Caco-2 (cell line): ENCODE data around the gene IGFL1. TPM values are rescaled to one million over a fixed set of nuclear protein-coding genes. Genes with fewer than 3 reads are reported as not detected.
A peak's percentile ranks its signal among the peaks of the same experiment; 100 is the strongest.
"Not testable (repeated sequence)": the region's sequence is repeated elsewhere in the genome, so short reads cannot be mapped to it uniquely, and the experiment has no call there.

Experiments
- BruUV-seq: library from RNA; stranded (reverse); fragments of 400-500 nt; replicated peaks from 2 replicates; lab custom pipeline; 2021; lab: Mats Ljungman, UMichigan
- CTCF ChIA-PET: fragments of 300-600 bp; sonication (Branson Sonifier 250); formaldehyde crosslinking; loops from one replicate; lab custom pipeline; 2022; ENCODE audit warnings: antibody characterized with exemption; lab: Charles Lee
- POLR2A ChIA-PET: fragments of 300-600 bp; sonication (Branson Sonifier 250); formaldehyde crosslinking; loops from one replicate; lab custom pipeline; 2022; ENCODE audit warnings: antibody characterized with exemption; lab: Charles Lee
- DNase-seq, 2 experiments: peaks; one replicate each; pipeline versions ENCODE4 v3.0.0 to v3.0.0-alpha.2; 2020 to 2022
- H3K27me3 ChIP-seq: replicated peaks from 2 replicates; pipeline ENCODE4 v1.6.0; 2011; ENCODE audit warnings: low read length; ENCODE audit not compliant: control insufficient read depth, insufficient read depth
- H3K36me3 ChIP-seq: 2 replicates; pipeline ENCODE4 v1.5.1; 2011; ENCODE audit warnings: low read length; ENCODE audit not compliant: control insufficient read depth, insufficient read depth
- H3K4me1 ChIP-seq: fragments of 250-450 bp; sonication (Bioruptor Pico); 2 replicates; pipeline ENCODE4 v1.5.1; 2020; ENCODE audit warnings: mild to moderate bottlenecking
- H3K4me3 ChIP-seq: 2 replicates; pipeline ENCODE4 v1.5.1; 2011; ENCODE audit warnings: low read depth, mild to moderate bottlenecking, control low read depth, low read length
- H3K9me3 ChIP-seq: fragments of 250-450 bp; sonication (Bioruptor Pico); 2 replicates; pipeline ENCODE4 v1.5.1; 2020; ENCODE audit warnings: mild to moderate bottlenecking, moderate library complexity
- H3K27ac Mint-ChIP-seq: one replicate; pipeline ENCODE4 v1.8.0; 2022; ENCODE audit warnings: mixed read lengths; ENCODE audit not compliant: unreplicated experiment
- H3K27me3 Mint-ChIP-seq: one replicate; pipeline ENCODE4 v1.8.0; 2022; ENCODE audit warnings: mixed read lengths; ENCODE audit not compliant: insufficient read depth, unreplicated experiment
- H3K36me3 Mint-ChIP-seq: one replicate; pipeline ENCODE4 v1.8.0; 2022; ENCODE audit warnings: mild to moderate bottlenecking, mixed read lengths; ENCODE audit not compliant: insufficient read depth, unreplicated experiment
- H3K4me1 Mint-ChIP-seq: one replicate; pipeline ENCODE4 v1.8.0; 2022; ENCODE audit warnings: low read depth, mixed read lengths; ENCODE audit not compliant: unreplicated experiment
- H3K4me3 Mint-ChIP-seq: one replicate; pipeline ENCODE4 v1.8.0; 2022; ENCODE audit warnings: mild to moderate bottlenecking, moderate library complexity, mixed read lengths; ENCODE audit not compliant: unreplicated experiment
- H3K9me3 Mint-ChIP-seq: one replicate; pipeline ENCODE4 v1.8.0; 2022; ENCODE audit warnings: mixed read lengths; ENCODE audit not compliant: unreplicated experiment
- CTCF ChIP-seq, 2 experiments: fragments of 200-600 bp in 1 of 2; IDR thresholded peaks; 1 replicate in 1 of 2; 2 replicates in 1 of 2; pipeline versions ENCODE4 v1.5.1 to v1.8.0; 2011 to 2022; ENCODE audit warnings: antibody characterized with exemption in 1 of 2, control low read depth in 1 of 2, inconsistent platforms in 1 of 2, low read depth in 1 of 2, low read length in 1 of 2, mild to moderate bottlenecking in 1 of 2, moderate library complexity in 1 of 2; ENCODE audit not compliant: insufficient read depth in 1 of 2, severe bottlenecking in 1 of 2, unreplicated experiment in 1 of 2
- intact Hi-C: fragments of 100-400 bp; cut with micrococcal nuclease; formaldehyde crosslinking; loops from one replicate; pipeline ENCODE4 v1.10.0; 2022; ENCODE audit not compliant: unreplicated experiment
- total RNA-seq: library from RNA; stranded (reverse); gene quantifications from 2 replicates; pipeline ENCODE4 v1.2.3, GENCODE V29; 2022

IGFL1 gene
- total RNA-seq, 1 experiment from 2014 or later: not detected

- BruUV-seq: no TSS peak
- CTCF ChIA-PET: interaction anchor here (0.7 kb wide), 1 partner anchor 10 kb away, joined by 3 read pairs; no protein-coding TSS in a partner anchor
- Histone ChIP-seq H3K27me3 (no peaks in the 10 kb centered on the region), H3K36me3 (no peaks in the 10 kb centered on the region), H3K4me3 (no peak overlapping the region), H3K9me3 (no peaks in the 10 kb centered on the region), H3K4me1 (peaks cover 10% of the 10 kb centered on the region; the same call in 1 of the 2 replicates)
- peaks cover 7% of the 10 kb centered on the region for H3K4me1 Mint-ChIP-seq
- POLR2A ChIA-PET: no interaction called here
- H3K27me3 Mint-ChIP-seq: no peaks in the 10 kb centered on the region
- no peak for DNase-seq
- intact Hi-C loops: no loop called here
- H3K4me3 Mint-ChIP-seq: no peak overlapping the region
- peaks cover 7% of the 10 kb centered on the region for H3K9me3 Mint-ChIP-seq
- no peak overlapping the region for H3K27ac Mint-ChIP-seq
- peaks cover 6% of the 10 kb centered on the region for H3K36me3 Mint-ChIP-seq
- TF ChIP-seq CTCF (IDR thresholded peaks at IDR 0.05; ENCODE audit: insufficient read depth in 1 of 2, low read depth in 1 of 2, low read length in 1 of 2, severe bottlenecking in 1 of 2, unreplicated experiment in 1 of 2): no peak
Measured at GRCh38 chr19:46221152-46221551, 8.4 kb upstream of the IGFL1 start.

- Histone ChIP-seq H3K4me3 (no peak overlapping the region), H3K36me3 (no peaks in the 10 kb centered on the region), H3K9me3 (no peaks in the 10 kb centered on the region), H3K4me1 (peaks cover 17% of the 10 kb centered on the region), H3K27me3 (no peaks in the 10 kb centered on the region)
- TF ChIP-seq CTCF (IDR thresholded peaks at IDR 0.05; ENCODE audit: insufficient read depth in 1 of 2, low read depth in 1 of 2, low read length in 1 of 2, severe bottlenecking in 1 of 2, unreplicated experiment in 1 of 2): no peak
- DNase-seq: peak in 1 of 2 experiments; percentile 48
- Mint-ChIP-seq H3K27me3 (no peaks in the 10 kb centered on the region), H3K4me3 (no peak overlapping the region), H3K36me3 (peaks cover 3% of the 10 kb centered on the region), H3K4me1 (peaks cover 7% of the 10 kb centered on the region), H3K27ac (no peak overlapping the region), H3K9me3 (no peaks in the 10 kb centered on the region)
- POLR2A ChIA-PET: no interaction called here
- intact Hi-C loops: no loop called here
- CTCF ChIA-PET: interaction anchor here (0.7 kb wide), 1 partner anchor 74 kb away, joined by 3 read pairs; the partner anchor contains the start of gene IGFL2
- no TSS peak for BruUV-seq
Measured at GRCh38 chr19:46221981-46222610, 7.4 kb upstream of the IGFL1 start.

- H3K27me3 ChIP-seq, BruUV-seq, H3K9me3 Mint-ChIP-seq, H3K4me3 ChIP-seq, POLR2A ChIA-PET, H3K4me1 Mint-ChIP-seq, DNase-seq, H3K36me3 Mint-ChIP-seq, H3K9me3 ChIP-seq, intact Hi-C loops, H3K27ac Mint-ChIP-seq, CTCF ChIA-PET, H3K27me3 Mint-ChIP-seq, H3K36me3 ChIP-seq, H3K4me3 Mint-ChIP-seq: not testable (repeated sequence)
- peaks cover 18% of the 10 kb centered on the region for H3K4me1 ChIP-seq
Measured at GRCh38 chr19:46223787-46224186, 5.8 kb upstream of the IGFL1 start.
